HuH-7 (cell line): ENCODE results near the gene MUC2.

Source experiments
- DNase-seq: peaks from one replicate; pipeline ENCODE4 v3.0.0; 2011; ENCODE audit warnings: low spot score

Gene MUC2

GRCh38 chr11:1051356-1052132 lies 23.1 kb upstream of the MUC2 start:
- no peak for DNase-seq

GRCh38 chr11:1052133-1053011 lies 22.3 kb upstream of the MUC2 start:
- DNase-seq: no peak

- DNase-seq: no peak
These were observed 21.4 kb upstream of the MUC2 start for GRCh38 chr11:1053121-1053901.

GRCh38 chr11:1054143-1055108 lies 20.2 kb upstream of the MUC2 start:
- no peak for DNase-seq

GRCh38 chr11:1055109-1055703 lies 19.5 kb upstream of the MUC2 start:
- no peak for DNase-seq

GRCh38 chr11:1055990-1056771 lies 18.5 kb upstream of the MUC2 start:
- DNase-seq: no peak

GRCh38 chr11:1057806-1058205 lies 16.9 kb upstream of the MUC2 start:
- no peak for DNase-seq

- no peak for DNase-seq
These were observed 14.9 kb upstream of the MUC2 start for GRCh38 chr11:1059759-1060158.

- DNase-seq: no peak
These were observed 14.3 kb upstream of the MUC2 start for GRCh38 chr11:1060410-1060809.

GRCh38 chr11:1060852-1061616 lies 13.6 kb upstream of the MUC2 start:
- DNase-seq: no peak

GRCh38 chr11:1062075-1062820 lies 12.4 kb upstream of the MUC2 start:
- no peak for DNase-seq

- DNase-seq: no peak
These were observed 10.5 kb upstream of the MUC2 start for GRCh38 chr11:1064167-1064566.

- DNase-seq: no peak
These were observed 6.7 kb upstream of the MUC2 start for GRCh38 chr11:1067812-1068496.

GRCh38 chr11:1069740-1070139 lies 4.9 kb upstream of the MUC2 start:
- no peak for DNase-seq

- no peak for DNase-seq
These were observed 3.8 kb upstream of the MUC2 start for GRCh38 chr11:1070594-1071462.

GRCh38 chr11:1071571-1072115 lies 3.0 kb upstream of the MUC2 start:
- DNase-seq: no peak
